NCI-H2081 treated with DMSO at 0.1 percent for 48 hours (cell line): Measurements from ENCODE around the gene PCDH9.
A peak's percentile ranks its signal among the peaks of the same experiment; 100 is the strongest.

Experiments
- DNase-seq: peaks from one replicate; lab custom pipeline; 2025; lab: John Stamatoyannopoulos, UW

PCDH9 gene

DNA sequence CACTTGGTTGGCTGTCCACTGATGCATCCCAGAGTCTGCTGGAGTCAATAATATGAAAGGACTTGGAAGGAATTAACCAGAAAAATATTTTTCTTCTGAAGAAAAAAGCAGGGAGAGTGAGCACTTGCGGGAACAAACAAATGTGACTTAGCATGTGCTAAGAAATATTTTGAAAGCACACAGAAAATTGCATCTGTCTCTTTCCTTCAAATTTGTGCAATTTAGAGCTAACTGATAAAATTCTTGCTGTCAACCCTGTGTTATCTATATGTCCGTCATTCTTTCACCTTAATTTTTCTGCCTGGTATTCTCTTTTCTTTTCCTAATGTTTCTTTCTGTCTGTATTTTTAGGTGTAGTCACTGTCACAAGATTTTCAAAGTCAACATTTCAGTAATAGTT lies 852.6 kb downstream of the PCDH9 start:
- DNase-seq, result no peak

DNA sequence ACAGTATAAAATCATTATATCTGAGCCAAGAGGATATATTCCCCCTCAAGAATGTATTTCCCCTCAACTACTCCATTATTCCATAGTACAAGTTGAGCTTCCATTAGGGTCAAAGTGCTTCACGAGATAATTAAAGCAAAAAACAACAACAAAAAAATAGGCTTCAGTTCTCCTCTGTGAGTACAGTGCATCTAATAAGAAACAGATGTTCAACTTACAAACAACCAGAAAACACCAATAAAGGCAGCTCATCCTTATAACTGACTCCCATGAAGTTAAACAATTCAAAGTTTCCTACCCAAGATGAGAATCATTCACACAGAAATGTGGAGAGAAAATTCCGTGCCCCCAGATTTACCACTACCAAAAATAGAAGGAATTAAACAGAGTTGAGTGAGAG lies 854.4 kb downstream of the PCDH9 start:
- DNase-seq, result no peak

DNA sequence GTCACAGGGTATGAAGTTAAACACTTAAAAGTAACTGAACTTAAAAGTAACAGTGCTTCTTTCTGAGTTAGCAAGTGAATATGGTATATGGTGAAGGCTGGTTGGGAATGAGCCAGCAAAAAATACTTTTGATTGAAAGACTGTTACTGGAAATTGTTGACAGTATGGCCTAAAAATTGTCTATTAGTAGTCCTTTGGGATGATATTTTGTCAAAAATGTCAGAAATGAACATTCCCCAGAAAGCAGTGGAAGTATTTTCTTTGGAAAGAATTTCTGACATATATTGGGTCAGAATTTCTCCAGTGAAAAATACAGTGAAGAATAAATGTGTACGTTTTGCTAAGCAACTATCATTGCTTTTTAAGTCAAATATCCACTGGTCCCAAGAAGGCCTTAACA lies 860.5 kb downstream of the PCDH9 start:
- no peak for DNase-seq

DNA sequence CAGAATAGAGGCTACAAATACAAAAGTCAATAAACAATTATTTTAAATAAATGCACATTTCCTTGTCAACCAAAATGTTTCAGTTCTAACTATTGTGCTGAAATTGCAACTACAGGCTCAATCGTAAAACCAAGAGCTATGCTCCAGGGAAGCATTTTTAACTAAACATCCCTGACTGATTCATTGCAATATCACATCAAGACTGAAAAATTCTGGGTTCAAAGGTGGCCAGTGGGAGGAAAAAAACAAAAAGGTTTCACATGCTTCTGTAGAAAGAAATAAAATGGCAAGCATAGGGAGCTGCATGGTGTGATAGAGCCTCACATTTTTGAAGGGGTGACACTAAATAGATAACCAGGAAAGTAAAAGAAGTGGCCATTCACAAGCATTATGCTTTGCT lies 862.8 kb downstream of the PCDH9 start:
- DNase-seq, result peak; percentile 17

DNA sequence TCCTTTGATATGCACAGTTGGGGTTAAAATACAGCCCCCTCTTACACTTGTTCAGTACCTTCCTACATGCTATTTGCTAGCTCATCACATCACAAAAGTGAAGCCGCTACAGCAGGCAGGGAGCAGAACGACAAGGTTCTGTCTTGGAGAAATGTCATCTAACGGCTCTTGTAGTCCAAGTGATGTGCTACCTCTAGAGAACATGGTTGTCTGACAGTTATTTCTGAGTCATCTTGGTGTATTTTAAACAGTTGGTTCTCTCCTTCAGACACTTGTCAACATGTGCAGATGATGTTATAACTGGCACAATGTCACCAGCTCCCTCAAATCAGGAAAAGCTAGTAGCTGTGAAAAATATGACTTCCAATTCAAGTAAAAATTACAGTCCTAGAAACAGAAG lies 865.0 kb downstream of the PCDH9 start:
- no peak for DNase-seq

DNA sequence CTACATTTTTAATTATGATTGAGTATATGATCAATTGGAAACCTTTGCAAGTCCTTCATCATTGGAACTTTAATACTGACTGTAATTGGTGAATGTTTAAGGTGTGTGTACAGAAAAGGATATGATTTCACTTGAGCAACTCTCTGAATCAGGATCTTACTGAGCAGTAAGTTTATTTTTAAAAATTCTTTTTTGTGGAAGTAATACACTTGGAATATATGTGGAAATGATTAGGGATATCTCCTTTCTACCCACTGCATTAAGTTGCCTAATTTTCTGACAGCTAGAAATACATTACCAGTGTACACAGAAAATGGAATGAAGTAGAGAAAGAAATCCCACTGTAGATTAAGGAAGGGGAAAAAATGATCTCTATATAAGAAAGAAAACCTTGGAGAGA lies 865.8 kb downstream of the PCDH9 start:
- DNase-seq, result no peak

DNA sequence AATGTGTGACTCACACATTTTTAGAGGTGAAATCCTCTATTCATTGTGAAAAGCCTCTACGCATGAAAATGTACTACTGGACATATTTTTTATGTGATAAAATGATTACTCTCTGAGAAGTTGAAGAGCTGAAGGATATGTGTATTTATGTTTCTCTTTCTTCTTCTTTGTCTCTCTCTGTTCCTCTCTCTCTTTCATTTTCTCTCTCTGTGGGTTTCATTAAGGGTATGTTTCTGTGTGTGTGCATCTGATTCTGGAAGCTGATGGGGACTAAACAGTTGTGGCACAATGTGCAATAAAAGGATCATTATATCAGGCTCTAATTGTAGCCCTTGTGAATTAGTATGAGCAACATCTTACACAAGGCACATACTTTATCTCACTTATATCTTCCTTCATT lies 867.7 kb downstream of the PCDH9 start:
- no peak for DNase-seq

DNA sequence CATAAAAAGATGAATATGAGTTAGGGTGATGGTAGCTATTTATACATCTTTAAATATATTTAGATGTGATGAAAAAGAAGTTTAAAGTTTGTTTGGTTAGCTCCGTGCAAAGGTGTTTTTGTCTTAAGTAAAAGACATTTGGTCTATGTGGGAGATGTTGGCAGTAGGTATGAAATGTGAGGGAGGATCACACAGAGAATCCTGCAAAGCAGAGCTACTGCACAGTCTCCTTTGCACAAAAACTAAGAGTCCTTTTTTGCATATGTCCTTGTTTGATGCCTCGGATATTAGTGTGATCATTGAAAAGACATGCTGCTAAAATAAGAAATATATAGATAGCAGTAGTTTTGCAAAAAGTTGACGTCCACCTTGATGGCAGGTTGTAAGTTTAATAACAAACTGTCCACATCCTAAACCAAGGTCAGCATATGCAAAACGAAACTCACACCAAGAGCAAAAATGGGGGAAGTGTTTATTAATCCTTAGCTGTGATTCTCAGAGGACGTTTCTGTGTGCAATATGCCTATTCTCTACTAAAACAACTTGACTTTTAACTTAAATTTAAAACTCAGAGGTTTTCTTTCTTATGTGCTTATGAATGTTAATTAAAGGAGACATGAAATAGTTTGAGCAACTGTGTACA lies 870.1 kb downstream of the PCDH9 start:
- no peak for DNase-seq

DNA sequence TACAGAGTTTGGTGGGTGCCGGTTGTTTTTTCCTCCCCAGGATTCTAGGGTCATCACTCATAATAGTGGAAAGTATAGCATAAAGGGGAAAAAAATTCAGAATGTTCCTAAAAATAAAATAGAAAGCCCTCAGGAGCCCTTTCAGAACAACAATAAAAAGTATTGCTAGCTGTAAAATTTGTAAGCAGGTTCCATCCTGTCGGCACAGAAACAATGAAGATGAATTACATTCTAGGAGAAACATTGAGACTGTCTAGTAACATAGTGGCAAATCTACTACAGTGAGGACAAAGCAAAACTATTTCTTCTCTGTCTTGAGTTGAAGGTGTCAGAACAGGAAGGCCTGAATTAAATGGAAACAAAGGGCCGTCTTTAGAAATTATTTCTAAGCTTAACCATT lies 870.7 kb downstream of the PCDH9 start:
- DNase-seq, result no peak

DNA sequence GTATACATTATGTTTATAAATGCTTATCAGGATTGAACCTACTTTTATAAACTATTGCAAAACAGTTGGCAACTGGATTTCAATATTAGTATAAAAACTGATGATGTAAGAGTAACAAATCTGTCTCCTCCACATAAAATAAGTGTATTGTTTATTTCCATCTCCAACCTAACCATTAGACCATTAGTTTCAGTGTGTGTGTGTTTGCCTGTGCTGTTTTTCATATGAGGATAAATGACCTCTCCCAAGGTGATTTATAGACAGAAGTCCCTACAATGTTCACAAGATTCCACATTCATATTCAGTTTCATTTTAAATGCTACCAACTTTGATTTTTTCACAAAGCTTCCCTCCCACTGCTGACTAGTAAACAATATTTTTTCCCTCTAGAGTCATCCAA lies 871.6 kb downstream of the PCDH9 start:
- DNase-seq, result no peak

DNA sequence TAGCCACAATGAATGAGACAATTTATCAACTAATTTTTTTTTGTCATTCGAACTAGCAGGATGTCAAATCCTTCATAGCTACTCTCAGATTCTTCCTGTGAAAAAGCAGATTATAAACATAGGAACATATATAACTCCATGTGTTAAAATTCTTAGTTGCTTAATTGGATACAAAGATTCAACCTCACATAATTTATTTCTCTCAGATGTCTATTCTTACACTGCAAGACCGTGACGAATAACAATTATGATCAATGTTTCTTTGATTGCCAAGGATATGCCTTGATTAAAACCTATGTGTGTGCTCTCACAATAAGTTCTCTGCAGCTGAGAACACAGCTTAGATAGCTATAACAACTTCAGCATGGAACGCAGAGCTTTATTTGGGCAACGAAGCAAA lies 872.7 kb downstream of the PCDH9 start:
- no peak for DNase-seq

DNA sequence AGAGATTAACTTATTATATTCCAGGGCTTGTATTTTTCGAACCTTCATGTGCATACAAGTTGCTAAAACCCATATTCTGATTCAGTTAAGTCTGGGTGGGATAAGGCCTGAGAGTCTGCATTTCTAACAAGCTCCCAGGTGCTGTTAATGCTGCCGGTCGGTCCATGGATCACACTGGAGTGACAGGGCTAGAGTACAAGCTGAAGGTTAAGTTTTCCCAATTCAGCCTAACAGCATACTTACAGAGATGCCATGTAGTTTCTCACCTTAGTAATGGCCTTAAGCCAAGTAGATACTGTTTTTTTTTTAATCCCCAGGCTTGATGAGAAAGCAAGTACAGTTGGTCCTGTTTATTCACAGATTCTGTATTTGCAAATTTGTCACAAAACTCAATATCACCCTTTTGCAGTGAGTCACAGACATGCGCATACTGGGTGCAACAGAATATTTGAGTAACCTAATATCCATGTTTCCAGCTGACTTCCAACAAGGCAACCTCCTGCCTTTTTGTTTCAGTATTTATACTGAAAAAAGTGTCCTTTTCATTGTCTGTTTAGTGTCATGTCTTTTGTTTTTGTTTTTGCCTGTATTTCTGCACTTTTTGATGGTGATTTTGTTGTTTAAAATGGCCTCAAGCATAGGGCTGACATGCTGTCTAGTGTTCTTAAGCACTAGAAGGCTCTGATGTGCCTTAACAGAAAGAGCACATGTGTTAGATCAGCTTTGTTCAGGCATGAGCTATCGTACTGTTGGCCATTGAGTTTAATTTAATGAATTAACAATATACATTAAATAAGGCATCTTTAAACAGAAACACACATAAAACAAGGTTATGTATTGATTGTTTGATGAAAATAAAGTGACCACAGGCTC lies 875.0 kb downstream of the PCDH9 start:
- no peak for DNase-seq

DNA sequence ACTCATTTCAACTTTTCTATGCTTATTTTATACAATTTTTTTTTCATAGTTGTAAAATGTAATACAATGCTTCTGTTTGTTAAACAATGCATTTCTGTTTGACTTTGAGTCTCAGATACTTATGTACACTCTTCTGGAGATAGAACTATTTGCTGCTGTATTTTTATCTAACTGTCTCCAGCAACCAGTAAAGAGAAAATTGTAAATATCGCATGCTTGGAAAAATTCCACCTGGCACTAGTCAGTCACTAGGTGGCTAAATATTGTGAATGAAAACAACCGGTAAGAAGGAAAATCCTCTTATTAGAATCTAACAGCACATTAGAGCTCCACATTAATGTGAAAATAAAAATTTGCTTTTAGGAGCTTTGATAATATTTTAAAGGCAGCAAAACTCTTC lies 876.5 kb downstream of the PCDH9 start:
- no peak for DNase-seq

DNA sequence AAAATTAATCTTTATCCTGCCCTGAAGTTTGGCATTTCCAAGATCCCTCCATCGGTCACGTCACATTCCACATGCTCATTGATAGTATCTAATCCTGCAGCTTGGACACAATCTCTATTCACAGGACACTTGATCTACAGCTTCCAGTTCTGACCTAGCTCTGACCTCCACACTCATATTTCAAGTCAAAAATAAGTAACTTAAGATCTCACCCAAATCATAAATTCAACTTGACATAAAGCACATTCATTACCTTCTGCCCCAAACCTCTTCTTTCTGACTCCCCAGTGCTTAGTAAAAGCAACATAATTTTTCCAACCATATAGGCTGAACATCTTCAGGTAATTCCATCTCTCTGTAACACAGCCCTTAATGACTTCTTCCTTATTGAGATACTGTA lies 880.2 kb downstream of the PCDH9 start:
- no peak for DNase-seq

DNA sequence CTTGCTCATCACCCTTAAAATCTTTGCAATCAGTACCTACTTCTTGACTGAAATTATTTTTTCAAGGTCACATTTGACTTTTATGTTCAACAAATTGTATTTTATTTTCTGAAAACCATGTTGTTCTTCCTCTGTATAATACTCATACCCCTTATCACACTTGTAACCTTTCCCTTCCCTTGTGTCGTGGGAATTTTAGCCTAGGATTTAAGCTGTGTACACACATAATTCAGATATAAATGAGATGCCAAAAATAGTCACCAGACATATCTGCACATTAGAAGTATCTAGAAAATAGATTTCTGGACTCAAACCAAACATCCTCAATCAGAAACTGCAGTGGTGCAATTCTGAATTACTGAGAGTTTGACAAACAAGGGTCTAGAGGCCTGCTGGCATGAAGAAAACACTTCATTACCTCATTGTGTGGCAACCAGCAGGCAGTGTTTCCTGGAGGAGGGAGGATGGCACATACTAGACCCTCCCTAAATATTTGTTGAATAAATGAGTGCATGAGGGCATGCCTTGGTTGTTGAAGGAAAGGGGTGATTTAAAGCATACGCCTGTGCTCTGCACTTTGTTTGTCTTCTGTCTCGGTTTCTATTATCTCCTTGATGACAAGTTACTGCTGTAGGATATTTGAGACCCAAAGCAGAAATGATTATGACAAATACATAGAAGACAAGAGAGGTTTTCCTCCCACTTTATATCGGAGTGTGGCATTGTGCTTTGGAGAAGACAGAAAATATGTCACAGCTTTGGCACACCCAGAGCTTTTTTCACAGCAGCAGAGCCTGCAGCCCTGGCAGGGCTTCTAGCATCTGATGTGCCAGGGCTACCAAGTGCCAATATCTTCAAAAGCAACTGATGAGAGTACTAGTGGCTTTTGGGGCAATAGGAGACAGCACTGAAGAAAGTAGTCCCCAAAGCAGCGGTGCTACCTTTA lies 881.1 kb downstream of the PCDH9 start:
- DNase-seq, result peak; percentile 85

DNA sequence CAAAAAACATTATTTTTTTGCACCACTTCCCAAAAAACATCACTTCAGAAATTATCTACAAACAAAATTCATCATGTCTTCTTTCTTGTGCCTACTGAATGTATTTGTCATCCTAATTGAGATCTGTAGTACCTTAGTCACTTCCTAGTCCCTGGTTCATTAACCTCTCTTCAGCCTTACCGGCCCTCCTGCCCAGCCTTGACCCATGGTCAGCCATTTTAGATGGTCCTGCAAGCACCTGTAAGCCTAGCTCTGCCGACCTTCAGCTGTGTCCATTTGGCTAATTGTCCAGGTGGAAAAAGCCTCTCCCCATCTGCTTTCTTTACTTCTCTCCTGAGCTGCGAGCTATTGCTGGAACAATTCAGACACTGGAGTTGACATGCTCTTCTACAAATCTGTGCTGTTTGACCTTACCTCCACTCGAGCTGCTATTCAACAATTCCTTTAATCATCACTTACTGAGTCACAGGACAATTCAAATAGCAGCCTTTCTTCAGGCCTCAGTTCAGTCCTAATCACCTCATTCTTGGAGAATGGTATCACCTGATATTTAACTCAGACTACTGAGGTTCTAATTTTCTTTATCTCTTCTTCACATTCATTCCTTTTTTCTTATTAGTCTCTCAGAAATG lies 882.5 kb downstream of the PCDH9 start:
- no peak for DNase-seq

DNA sequence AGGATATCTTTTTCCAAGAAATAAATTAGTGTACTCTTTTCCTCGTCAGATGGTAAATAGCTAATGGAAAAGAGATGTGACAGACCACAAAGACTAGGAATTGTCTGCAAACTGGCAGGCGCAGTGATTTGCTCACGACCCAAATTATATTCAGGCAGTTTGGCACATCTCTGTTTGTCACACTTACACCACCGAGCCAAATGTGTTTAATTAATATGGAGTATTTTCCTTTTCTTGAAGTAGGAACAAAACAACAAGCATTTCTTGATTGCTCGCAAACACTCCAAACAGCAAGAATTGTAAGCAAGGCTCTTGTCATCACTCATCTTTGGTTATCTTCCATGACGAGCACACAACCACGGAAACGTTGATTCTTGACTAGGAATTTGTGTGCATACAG lies 884.2 kb downstream of the PCDH9 start:
- no peak for DNase-seq

DNA sequence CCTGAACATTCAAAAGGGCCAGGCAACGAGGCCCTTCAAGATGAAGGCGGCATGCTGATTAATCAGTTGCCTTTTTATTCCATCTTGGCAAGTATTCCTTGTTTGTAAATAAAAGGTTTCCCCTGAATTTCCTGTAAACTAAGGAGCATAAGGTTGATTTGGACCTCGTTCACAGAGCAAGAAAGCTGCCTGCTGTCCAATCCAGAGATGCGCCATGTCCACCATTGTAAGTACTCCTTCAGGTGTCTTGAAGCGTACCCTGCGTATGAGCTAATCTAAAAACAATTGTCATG lies 884.7 kb downstream of the PCDH9 start:
- no peak for DNase-seq

DNA sequence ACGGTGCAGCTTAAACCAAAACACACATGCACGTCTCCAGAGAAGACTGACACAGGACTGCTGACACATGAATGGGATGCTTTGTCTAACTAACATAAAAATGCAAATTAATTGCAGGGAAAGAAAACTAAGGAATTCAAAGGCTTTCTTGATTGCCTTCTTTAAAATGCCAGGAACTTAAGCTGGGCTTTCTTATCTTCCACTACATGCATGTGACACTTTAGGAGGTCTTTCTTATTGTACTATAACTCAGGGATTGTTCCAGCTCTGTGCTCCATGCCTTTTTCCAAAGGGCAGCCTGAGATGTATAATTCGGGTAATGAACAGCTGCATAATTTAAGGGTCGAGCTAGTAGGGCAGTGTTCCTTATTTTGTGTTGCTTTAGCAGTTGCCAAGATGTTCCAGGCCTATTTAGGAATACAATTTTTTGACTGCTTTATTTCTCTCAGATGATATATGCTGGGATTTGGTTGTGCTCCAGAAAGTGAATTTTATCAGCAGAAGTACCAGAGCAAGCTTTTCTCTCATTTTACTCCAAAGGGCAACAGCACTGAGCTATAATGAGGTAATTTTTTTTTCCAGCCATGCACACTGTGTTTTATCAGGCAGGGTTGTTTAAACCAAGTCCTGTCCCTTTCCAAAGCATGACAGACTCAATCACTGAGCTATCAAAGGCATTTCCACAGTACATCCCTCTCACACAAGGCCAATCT lies 885.2 kb downstream of the PCDH9 start:
- no peak for DNase-seq

DNA sequence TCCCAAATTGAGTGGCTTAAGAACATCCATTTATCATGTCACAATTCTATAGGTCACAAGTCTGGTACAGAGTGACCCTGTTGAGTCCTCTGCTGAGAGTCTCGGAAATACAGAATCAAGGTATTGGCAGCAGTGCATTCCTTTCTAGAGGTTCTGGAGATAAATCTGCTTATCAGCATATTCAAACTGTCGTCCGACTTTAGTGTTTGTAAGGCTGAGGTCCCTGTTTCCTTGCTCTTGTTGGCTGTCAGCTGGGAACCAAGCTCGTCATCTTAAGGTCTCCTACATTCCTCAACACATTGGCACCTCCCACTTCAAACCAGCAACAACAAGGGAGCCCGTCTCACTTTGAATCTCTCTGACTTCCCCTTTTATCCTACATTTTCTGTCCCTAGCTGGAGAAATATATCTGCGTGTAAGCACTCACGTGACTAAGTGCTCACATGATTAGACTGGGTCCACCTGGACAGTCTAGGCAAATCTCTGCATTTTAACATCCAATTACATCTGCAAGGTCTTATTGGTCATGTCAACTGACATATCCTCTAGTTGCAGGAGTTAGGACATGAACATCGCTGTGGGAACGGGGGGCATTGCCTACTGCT lies 886.8 kb downstream of the PCDH9 start:
- no peak for DNase-seq

DNA sequence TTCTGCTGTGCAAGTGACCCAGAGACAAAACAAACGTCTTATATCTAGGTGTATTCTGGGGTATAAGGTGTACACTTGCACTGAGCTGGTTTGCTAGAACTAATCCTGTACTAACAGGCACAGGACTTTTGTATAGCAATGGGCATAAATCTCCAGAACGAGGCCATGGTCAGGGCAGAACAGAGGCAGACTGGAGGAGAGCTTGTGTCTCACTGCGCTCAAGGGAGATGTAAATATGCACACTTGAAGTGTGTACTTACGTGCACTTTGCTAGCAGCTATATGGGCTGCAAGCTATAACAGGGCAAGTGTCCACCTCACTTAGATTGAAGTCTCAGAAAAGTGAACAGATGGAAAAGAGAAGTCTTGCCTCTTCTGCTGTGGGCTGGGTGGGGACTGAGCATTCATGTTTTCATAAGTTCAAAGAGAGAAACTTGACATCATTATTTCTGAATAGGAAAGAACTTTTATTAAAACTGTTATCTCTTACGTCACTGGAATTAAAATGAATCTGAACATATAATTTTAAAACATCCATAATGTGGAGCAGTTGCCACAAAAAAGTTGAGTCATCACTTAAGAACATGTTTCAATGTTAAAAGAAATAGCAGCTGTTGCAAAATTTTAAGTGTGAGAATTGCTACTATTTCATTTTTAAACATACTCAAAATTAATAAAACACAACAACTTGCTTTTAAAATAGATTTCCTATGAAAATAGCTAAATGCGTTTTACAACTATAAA lies 888.3 kb downstream of the PCDH9 start:
- DNase-seq, result no peak
